HEK293 (cell line): ENCODE measurements around the gene BCAS3.

Experiments used
- GFI1B ChIP-seq: fragments of 450-650 bp; formaldehyde crosslinking; IDR thresholded peaks from 2 replicates; pipeline ENCODE4 v1.5.1; 2016; ENCODE audit warnings: missing biosample characterization, missing genetic modification characterization
- HOXA7 ChIP-seq: sonication (generic); formaldehyde crosslinking; IDR thresholded peaks from 2 replicates; pipeline ENCODE4 v1.8.1; 2022; ENCODE audit warnings: missing genetic modification reagents, borderline replicate concordance
- ZBTB1 ChIP-seq: fragments of 450-650 bp; formaldehyde crosslinking; IDR thresholded peaks from 2 replicates; pipeline ENCODE4 v1.5.1; 2016; ENCODE audit warnings: missing biosample characterization, missing genetic modification characterization
- ZNF2 ChIP-seq: fragments of 450-650 bp; formaldehyde crosslinking; IDR thresholded peaks from 2 replicates; pipeline ENCODE4 v1.5.1; 2016; ENCODE audit warnings: missing biosample characterization, missing genetic modification characterization
- ZNF211 ChIP-seq: fragments of 450-650 bp; formaldehyde crosslinking; IDR thresholded peaks from 2 replicates; pipeline ENCODE4 v1.5.1; 2016; ENCODE audit warnings: low read depth, missing biosample characterization, missing genetic modification characterization
- ZNF23 ChIP-seq: fragments of 450-650 bp; formaldehyde crosslinking; IDR thresholded peaks from 2 replicates; pipeline ENCODE4 v1.5.1; 2016; ENCODE audit warnings: missing biosample characterization, missing genetic modification characterization, borderline replicate concordance
- ZNF248 ChIP-seq: fragments of 450-650 bp; formaldehyde crosslinking; IDR thresholded peaks from 2 replicates; pipeline ENCODE4 v1.5.1; 2017; ENCODE audit warnings: missing biosample characterization, missing genetic modification characterization
- ZNF350 ChIP-seq: fragments of 450-650 bp; formaldehyde crosslinking; IDR thresholded peaks from 2 replicates; pipeline ENCODE4 v1.5.0; 2017; ENCODE audit warnings: missing biosample characterization, mild to moderate bottlenecking, missing genetic modification characterization
- ZNF48 ChIP-seq: fragments of 450-650 bp; formaldehyde crosslinking; IDR thresholded peaks from 2 replicates; pipeline ENCODE4 v1.5.1; 2016; ENCODE audit warnings: missing biosample characterization, missing genetic modification characterization
- ZNF558 ChIP-seq: fragments of 450-650 bp; formaldehyde crosslinking; IDR thresholded peaks from 2 replicates; pipeline ENCODE4 v1.5.1; 2016; ENCODE audit warnings: missing biosample characterization, missing genetic modification characterization
- TF ChIP-seq, protein P1 (sequence below): fragments of 450-650 bp; formaldehyde crosslinking; IDR thresholded peaks from 2 replicates; pipeline ENCODE4 v1.5.1; 2016; ENCODE audit warnings: missing biosample characterization, missing genetic modification characterization
- TF ChIP-seq, protein P2 (sequence below): fragments of 450-650 bp; formaldehyde crosslinking; IDR thresholded peaks from 2 replicates; pipeline ENCODE4 v1.5.1; 2016; ENCODE audit warnings: missing biosample characterization, missing genetic modification characterization

DNA sequence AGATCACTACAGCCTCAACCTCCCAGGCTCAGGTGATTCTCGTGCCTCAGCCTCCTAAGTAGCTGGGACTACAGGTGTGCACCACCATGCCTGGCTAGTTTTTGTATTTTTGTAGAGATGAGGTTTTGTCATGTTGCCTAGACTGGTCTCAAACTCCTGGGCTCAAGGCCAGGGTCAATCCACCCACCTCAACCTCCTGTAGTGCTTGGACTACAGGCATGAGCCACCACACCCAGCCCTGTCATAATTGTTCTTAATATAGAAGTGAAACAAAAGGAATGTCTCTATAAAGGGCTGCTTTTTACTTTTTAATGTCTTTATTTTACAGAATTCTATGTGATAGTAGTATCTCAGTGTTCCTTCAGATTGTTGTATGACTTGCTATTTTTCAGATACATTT lies 376.8 kb downstream of the BCAS3 start:
- TF ChIP-seq ZNF48 (tag by site-specific recombination) (no peak), ZNF248 (tag by site-specific recombination) (no peak), ZNF558 (tag by site-specific recombination) (no peak), ZNF2 (tag by site-specific recombination) (no peak), GFI1B (tag by site-specific recombination) (no peak), ZNF23 (tag by site-specific recombination) (no peak), ZNF350 (no peak), ZNF211 (no peak), HOXA7 (no peak), ZBTB1 (tag by site-specific recombination) (no peak)
- TF ChIP-seq, protein P1, sequence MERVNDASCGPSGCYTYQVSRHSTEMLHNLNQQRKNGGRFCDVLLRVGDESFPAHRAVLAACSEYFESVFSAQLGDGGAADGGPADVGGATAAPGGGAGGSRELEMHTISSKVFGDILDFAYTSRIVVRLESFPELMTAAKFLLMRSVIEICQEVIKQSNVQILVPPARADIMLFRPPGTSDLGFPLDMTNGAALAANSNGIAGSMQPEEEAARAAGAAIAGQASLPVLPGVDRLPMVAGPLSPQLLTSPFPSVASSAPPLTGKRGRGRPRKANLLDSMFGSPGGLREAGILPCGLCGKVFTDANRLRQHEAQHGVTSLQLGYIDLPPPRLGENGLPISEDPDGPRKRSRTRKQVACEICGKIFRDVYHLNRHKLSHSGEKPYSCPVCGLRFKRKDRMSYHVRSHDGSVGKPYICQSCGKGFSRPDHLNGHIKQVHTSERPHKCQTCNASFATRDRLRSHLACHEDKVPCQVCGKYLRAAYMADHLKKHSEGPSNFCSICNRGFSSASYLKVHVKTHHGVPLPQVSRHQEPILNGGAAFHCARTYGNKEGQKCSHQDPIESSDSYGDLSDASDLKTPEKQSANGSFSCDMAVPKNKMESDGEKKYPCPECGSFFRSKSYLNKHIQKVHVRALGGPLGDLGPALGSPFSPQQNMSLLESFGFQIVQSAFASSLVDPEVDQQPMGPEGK (tag by site-specific recombination) = no peak
- TF ChIP-seq, protein P2, sequence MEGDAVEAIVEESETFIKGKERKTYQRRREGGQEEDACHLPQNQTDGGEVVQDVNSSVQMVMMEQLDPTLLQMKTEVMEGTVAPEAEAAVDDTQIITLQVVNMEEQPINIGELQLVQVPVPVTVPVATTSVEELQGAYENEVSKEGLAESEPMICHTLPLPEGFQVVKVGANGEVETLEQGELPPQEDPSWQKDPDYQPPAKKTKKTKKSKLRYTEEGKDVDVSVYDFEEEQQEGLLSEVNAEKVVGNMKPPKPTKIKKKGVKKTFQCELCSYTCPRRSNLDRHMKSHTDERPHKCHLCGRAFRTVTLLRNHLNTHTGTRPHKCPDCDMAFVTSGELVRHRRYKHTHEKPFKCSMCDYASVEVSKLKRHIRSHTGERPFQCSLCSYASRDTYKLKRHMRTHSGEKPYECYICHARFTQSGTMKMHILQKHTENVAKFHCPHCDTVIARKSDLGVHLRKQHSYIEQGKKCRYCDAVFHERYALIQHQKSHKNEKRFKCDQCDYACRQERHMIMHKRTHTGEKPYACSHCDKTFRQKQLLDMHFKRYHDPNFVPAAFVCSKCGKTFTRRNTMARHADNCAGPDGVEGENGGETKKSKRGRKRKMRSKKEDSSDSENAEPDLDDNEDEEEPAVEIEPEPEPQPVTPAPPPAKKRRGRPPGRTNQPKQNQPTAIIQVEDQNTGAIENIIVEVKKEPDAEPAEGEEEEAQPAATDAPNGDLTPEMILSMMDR (tag by site-specific recombination) = no peak
